NCI-H526 treated with DMSO at 0.1 percent for 48 hours (cell line): ENCODE results near the gene CCSER1.

ENCODE experiments used
- DNase-seq: peaks from one replicate; lab custom pipeline; 2025; lab: John Stamatoyannopoulos, UW

Gene CCSER1

GRCh38 chr4:90198086-90198847 is 71.1 kb downstream of the CCSER1 start:
- no peak for DNase-seq

- DNase-seq = no peak
These were observed 80.8 kb downstream of the CCSER1 start for GRCh38 chr4:90207887-90208454.

- DNase-seq = no peak
These were observed 82.7 kb downstream of the CCSER1 start for GRCh38 chr4:90209922-90210321.

GRCh38 chr4:90211174-90211573 is 84.0 kb downstream of the CCSER1 start:
- DNase-seq = no peak

DNA sequence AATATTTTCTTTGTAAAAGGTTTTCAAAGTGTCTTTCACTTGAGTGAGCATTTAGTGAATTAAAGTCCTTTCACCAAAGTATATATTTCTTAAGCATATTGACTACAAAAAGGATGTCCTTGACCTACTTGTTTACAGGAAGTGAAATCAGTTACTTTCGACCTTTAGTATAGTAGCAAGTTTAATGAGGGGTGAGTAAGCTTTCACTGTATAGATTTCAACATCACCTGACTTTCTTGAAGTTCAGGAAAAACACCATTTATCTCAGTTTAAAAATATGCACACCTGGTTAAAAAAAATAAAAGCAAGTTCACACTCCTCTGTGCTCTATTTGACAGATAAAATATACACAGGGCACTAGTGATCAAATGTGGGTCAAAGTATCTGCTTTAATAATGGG is 88.1 kb downstream of the CCSER1 start:
- no peak for DNase-seq

DNA sequence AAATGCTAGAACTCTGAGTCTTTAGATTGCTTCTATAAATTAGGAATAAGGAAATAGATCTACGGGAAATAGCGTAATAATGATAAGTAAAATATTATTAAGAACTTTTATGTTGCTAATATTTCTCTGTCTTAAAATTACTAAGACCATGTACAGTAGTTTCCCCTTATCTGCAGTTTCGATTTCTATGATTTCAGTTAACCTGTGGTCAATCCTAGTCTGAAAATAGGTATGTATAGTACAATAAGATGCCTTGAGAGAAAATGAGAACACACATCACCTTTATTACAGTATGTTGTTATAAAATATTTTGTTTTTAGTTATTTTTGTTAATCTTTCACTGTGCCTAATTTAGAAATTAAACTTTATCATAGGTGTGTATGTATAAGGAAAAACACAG is 92.6 kb downstream of the CCSER1 start:
- DNase-seq = no peak

GRCh38 chr4:90220459-90220858 is 93.3 kb downstream of the CCSER1 start:
- DNase-seq = no peak

DNA sequence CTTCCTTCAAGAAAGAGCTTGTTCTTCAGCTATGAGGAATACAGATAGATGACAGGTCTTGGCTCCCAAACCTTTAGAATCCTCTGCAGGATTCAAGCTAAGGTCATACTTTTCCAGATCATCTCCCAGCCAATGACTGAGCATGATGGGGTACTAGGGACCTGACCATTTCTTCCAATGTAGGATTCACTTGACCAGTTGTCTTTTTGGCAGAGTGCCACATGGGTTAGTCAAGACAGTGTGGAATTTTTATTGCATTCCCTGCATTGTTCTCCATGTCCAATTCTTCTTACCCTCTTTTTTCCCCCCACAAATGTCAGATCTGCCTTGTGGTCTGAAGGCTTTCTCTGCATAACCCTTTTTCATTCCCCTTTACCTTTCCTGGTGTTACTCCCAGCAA is 99.5 kb downstream of the CCSER1 start:
- DNase-seq = no peak

DNA sequence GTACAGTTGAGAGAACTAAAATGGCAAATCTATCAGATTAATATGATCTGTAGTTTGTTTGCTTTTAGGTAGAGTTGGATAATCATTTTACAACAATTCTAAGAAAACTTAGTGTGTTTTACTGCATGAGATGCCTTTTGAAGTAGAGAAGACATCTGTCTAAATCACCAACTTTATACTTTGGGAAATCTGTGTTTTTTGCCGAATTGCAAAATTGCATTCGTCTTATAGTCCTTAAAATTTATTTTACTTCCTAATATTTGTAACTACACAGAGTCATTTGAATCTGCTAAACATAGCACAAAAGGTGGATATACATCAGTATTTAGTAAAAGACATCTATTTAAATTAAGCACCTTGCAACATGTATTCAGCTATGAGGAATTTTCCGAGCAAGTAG is 100.0 kb downstream of the CCSER1 start:
- no peak for DNase-seq

- DNase-seq = no peak
These were observed 107.8 kb downstream of the CCSER1 start for GRCh38 chr4:90234916-90235547.

- DNase-seq = peak; percentile 38
These were observed 110.7 kb downstream of the CCSER1 start for GRCh38 chr4:90237751-90238530.

DNA sequence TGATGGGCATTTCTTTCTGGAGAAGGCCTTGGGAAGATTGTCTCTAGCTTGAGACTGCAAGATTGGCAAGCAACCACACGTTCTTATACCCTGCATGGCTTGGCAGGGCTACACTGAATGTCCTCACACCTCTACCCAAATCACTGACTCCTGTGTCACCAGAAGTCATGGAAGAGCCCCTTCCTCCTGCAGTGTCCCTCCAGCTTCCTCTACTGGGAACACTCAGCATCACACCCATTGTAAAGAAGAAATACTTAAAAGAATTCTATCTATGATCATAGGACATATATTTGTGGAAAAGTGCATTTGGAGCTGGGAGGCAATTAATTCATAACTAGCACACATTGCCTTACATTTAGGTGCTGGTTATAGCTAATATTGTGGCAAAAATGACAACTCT is 113.1 kb downstream of the CCSER1 start:
- no peak for DNase-seq

GRCh38 chr4:90241008-90241407 is 113.8 kb downstream of the CCSER1 start:
- DNase-seq = no peak

GRCh38 chr4:90245837-90246236 is 118.6 kb downstream of the CCSER1 start:
- peak; percentile 15 for DNase-seq

GRCh38 chr4:90246816-90247215 is 119.6 kb downstream of the CCSER1 start:
- peak; percentile 27 for DNase-seq

- DNase-seq = no peak
These were observed 127.2 kb downstream of the CCSER1 start for GRCh38 chr4:90254357-90254756.

- no peak for DNase-seq
These were observed 147.0 kb downstream of the CCSER1 start for GRCh38 chr4:90274175-90274574.

DNA sequence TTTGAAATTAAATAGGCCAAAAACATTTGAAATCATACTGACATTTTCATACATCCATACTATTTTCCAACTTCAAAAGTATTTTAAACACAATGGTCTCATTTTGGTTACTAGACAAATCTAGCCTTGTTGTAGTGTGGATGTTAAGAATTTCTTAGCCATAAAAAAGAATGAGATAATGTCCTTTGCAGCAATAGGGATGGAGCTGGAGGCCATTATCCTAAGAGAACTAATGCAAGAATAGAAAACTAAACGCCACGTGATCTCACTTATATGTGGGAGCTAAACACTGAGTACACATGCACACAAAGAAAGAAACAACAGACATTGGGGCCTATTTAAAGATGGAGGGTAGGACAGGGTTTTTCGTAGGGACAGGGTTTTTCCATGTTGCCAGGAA is 153.8 kb downstream of the CCSER1 start:
- DNase-seq = no peak

- no peak for DNase-seq
These were observed 154.6 kb downstream of the CCSER1 start for GRCh38 chr4:90281541-90282355.

- no peak for DNase-seq
These were observed 163.2 kb downstream of the CCSER1 start for GRCh38 chr4:90290345-90290744.

DNA sequence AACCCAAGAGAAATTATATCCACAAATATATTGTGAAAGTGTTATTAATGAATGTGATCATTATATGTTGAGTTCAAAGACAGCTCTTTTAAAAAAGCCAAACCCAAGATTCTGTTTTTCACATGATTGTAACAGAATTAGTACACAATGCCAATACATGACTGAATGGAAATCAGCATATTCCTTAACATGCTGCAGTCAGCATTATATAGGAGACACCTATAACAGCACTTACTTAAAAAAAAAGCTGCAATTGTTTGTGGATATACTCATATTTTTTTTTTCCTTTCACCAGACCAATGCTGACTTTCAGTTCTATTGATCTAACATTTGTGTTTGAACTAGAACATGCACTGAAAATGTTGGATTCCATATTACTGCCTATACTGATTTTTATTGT is 165.2 kb downstream of the CCSER1 start:
- DNase-seq = no peak

- DNase-seq = no peak
These were observed 166.1 kb downstream of the CCSER1 start for GRCh38 chr4:90293320-90293719.
